Limb (tissue), 2 donors: ENCODE data around the gene NTN3.
A peak's percentile ranks its signal among the peaks of the same experiment; 100 is the strongest.
"Not testable (repeated sequence)": the region's sequence is repeated elsewhere in the genome, so short reads cannot be mapped to it uniquely, and the experiment has no call there.

Experiments used
- DNase-seq, 2 donors: peaks; one replicate each; pipeline ENCODE4 v3.0.0-alpha.2; 2016; ENCODE audit errors: extremely low spot score in 2 of 2

The NTN3 gene

DNA sequence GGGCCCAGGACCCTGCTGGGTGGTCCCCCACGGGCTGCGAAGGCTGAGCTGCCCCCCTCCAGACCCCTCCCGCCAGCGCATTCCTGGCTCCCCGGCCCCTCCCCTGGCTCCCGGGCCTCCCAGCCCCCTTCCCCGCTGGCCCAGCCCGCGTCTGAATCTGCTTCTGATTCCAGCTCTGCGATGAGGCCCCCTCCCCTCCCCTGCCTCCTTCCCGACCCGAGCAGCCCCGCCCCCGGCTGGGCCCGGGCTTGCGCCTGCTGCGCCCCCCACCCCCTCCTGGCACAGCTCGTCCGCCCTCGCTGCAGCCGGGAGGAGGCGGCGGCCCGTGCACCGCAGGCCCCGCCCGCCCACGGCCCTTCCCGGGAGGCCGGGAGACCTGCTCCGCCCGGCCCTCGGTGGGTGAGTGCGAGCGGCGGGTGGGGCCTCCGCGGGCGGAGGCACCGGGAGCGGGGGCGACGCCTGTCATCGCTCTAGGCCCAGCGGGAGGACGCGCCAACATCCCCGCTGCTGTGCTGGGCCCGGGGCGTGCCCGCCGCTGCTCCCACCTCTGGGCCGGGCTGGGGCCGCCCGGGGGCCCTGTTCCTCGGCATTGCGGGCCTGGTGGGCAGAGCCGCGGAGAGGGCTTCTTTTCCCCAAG is at the start of gene NTN3:
Gene NTN3, plus strand, starts transcription at position 282 of the 637 bp plus-strand sequence. CDS start 405 bp downstream, outside the sequence.
- DNase-seq: peak; percentile 86 to 89

DNA sequence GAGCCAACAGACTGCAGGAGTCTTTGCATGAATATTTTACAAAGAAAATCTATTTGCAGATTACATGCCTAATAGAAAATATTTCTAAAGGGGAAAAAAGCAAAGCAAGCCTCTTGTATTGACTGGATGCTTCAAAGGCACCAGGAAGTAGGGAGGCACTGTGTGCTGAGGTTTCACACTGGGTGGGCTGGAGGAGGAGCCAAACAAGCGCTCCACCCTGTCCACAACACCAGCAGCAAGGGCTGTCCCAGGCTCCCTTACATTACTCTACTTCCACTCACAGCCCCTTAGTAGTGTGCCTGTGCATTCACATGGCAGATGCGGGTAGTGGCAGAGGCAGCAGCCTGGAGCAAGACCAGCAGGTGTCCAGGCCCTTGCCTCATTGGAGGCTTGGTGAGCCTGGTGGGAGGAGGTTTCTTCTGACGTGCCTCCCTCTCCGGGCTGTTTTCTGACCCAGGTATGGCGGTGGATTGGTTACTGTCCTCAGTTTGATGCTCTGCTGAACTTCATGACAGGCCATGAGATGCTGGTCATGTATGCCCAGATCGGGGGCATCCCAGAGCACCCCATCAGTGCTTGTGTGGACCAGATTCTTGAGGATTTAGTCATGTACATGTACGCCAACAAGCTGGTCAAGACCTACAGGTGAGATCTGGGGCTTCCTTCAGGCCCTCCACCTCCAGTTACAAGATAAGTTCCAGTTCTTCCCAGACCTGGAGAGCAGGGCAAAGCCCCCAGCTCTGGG is 48.8 kb upstream of the NTN3 start:
- DNase-seq: no peak

DNA sequence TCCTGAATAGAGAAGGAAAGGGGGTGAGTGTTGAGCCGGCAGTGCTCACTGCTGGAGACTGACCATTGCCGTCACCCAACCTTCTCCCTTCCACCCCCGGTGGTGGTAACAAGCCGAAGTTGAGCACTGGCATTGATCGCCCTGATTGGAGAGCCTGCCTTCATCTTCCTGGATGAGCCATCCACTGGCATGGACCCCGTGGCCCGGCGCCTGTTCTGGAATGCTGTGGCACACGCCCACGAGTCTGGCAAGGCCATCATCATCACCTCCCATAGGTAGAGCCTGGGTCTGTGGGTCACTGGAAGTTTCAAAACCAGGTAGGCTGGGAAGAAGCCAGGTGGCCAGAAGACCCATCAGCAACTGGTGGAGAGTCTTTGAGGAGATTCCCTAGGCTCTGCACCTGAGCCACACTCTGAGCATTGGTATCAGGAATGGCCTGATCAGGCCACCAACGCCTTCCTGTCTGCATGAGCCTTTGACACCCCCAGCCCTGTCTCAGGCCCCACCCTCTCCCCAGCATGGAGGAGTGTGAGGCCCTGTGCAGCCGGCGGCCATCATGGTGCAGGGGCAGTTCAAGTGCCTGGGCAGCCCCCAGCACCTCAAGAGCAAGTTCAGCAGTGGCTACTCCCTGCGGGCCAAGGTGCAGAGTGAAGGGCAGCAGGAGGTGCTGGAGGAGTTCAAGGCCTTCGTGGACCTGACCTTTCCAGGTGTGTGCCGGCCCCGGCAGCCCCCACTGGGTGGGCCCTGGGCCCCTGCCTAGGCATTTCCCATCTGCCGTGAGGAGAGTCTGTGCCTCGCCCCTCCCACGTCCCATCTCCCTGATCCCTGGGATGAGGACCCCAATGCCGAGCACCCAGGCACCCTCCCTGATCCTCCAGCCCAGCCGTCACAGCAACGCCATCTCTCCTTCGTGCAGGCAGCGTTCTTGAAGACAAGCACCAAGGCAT is 46.8 kb upstream of the NTN3 start:
- no peak for DNase-seq

DNA sequence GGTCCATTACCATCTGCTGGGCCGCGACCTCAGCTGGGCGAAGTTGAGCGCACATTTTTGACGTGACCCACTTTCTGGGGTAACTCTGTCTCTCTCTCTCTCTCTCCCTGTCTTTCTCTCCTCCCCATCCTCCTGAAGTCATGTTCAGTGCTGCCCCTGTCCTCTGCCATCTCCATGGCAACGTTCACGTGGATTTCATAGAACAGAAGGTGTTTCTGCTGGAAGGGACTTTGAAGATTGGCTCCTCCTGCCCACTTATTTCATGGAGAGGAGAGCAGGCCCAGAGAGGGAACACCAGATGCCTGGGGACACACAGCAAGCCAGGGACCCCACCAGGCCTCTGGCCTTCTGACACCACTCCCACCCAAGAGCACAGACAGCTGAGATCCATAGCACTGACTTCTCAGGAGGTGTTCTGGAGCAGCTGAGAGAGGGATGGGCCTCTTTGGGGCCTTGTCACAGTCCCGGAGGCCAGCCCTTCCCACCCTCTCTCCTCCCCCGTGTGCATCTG is 46.0 kb upstream of the NTN3 start:
- DNase-seq: no peak

DNA sequence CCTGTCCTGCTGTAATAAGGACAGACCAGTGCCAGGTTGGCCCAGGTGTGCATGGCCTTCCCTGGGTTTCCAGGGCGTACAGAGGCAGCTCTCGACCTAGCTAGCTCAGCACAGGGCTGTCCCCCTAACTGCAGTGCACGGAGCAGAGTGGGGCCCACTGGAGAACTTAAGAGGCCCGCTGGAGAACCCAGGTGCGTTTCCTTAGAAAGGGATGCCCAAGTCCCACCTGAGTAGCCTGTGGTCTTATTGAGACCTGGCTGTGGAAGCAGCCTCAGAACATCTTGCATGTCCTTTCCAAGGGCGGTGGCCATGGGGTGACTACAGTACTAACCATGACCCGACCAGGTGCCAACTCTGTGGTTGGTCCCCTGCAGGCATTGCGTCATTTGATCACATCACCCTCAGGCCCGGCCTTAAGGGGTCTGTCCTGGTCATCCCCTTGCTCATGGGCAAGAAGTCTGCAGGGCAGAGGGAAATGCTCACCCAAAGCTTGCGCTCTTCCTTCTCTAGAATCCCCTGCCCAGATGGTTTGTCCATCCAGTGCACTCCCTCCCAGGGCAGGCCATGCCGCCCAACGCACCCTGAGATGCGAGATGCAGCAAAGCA is 45.2 kb upstream of the NTN3 start:
- DNase-seq: no peak

DNA sequence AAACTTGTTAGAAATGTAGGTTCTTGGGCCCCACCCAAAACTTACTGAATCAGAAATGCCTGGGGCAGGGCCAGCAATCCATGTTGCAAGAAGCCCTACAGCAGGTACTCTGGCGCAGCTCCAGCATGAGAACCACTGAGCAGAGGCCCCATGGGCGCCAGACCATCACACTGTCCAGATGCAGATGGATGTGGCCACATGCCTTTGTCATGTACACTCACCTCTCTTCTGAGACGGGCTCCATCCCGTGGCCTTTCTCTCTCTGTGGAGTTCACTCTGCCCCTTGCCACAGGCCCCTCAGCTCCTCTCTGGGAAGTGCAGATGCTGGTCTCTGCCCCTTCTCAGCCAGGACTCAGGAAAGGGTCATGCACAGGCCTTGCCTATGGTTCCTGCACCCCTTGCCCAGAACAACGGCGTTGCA is 44.1 kb upstream of the NTN3 start:
- no peak for DNase-seq

DNA sequence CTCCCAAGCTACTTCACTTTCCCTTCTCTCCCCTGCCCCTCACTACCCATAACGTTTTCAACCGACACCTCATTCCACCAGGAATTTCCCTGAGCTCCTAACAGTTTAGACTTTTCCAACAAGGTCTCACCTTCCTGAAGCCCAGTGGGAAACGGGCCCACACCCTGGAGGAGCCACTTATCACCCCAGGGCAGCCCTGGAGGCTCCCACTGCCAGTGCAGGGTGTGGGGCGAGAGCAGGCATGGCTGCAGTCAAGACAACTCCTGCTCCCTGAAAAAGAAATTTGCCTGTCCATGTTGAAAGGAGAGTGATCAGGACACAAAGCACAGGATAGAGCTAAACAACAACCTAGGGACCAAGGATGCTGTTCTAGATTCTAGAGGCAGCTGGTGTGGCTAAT is 43.6 kb upstream of the NTN3 start:
- no peak for DNase-seq

DNA sequence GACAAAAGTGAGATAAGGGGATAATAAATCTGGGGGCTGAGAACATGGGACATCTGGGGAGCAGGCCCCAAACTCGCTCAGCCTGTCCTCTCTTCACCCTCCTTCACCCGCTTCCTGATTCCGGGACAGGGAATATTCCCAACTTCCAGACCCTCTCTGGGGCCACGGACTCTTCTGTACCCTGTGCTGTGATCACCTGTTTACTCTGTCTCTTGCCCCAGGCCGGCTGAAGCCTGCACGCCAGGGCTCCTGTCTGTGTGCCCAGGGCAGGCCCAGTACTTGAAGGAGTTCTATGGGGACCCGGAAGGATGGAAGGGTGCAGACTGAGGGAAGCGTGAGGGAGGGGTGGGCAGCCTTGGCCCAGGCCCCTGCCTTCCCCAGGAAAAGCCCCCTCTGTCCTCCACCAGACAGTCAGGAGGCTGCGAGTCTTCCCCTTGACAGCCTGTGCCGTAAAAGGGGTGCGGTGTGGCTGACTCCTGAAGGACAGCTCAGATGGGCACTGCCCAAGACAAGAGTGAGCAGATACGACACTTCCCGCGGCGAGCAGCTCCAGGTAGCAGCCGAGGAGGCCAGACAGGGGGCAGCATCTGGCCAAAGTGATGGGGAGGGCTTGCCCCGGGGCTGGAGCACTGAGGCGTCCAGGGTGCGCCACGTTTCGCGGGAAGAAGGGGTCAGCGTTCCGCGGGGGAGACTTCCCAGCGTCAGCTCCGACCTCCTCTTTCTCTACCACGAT is 42.9 kb upstream of the NTN3 start:
- no peak for DNase-seq

DNA sequence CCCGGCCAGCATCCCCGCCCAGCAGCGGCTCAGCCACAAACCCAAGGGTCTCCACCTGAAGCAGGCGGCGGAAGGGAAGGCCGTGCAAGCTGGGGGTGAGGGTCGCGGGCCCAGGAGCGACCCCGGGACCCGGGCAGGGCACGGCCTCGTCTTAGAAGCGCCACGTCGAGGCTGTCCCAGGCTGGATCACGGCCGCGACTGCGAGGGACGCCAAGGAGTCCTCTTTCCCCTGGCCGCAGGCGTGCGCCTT is 42.4 kb upstream of the NTN3 start:
- DNase-seq: no peak

DNA sequence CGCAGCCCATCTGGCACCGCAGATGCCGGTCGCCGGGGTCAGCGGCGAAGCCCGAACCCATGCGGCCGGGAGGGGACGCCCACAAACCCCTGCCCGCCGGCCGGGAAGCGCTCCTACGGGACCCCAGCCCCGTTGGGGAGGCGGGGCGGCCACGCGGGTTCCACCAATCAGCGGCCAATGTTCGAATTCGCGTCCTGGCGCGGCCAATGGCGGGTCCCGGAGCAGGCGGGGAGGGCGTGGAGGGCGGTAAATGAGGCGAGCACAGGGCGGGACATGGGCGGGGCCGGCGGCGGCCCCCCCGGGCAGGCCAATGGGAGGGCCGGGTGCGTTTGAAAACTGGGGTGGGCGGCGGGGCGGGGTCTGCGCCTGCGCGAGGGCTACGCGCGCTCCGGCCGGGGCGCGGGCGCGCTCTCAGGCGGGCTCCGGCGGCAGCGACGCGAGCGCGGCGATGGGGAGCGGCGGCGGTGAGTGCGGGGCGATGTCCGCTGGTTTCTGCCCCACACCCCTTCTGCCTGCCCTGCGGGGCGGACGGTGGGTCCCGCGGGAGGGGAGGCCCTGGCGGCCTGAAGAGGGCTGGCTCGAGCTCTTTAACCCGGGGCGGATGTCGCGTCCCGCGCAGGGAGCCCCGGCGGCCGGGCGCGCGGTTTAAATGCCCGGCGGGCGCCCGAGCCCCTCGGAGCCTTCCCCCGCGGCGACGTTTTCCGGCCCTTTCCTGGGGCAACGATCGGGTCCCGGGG is 41.9 kb upstream of the NTN3 start, which contains the start of gene CCNF:
Gene CCNF, plus strand, starts transcription at position 414 of the 737 bp plus-strand sequence. Its CDS starts 35 bp downstream, at position 449.
- peak; percentile 95 to 99 for DNase-seq

DNA sequence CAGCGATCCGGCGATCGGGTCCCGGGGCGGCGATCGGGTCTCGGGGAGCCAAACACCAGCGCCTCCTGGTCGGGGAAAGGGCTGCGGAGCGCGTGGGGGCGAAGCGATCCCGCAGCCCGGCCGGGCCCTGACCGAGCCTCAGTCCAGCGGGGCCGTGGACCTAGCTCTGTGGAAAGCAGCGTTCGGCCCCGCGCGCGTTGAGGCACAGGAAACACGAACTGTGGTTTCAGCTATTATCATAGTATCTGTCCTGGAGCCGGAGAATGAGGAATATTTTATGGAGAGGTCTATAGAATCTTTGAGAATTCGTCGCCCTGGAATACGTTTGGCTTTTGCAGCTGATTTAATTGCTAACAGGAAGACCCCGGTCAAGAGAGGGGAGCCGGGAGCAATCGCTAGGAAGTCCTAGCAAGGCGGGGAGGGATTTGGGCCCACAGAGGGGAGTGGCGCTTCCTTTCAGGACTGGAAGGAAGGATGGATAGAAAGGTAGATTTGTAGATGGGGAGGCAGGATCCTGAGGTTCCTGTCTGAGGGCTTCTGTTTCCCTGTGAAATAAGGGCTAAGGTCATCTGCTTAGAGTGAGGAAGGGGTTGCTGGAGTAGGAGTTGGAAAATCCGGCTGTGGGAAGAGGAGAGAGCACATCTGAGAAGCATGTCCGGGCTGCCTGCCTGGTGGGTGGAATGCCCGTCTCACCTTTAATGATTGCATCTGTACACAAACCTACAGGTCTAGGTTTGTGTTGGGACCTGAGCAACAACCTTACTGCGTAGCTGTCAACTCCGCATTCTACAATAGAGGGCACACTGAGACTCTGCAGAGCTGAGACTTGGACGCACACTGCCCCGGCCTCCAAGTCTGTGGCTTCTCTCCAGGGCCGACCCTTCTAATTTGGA is 41.1 kb upstream of the NTN3 start:
- DNase-seq: no peak

DNA sequence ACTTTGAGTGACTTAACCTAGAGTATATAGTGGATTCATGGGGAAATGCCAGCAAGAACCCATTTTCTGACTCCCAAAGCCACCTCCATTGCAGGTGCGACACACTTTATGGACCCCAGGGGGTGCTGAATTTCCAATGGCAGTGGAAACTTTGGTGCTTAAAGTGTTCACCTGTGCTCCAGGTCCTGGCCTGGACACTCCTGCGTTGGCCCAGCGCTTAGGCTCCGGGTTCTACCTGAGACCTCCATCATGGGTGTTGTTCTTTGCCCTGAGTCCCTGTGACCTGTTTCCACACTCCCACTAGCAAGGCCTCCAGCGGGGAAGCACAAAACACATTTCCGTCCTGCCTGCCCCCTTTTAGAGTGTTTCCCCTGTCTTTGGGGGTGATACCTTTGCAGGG is 38.8 kb upstream of the NTN3 start:
- no peak for DNase-seq

DNA sequence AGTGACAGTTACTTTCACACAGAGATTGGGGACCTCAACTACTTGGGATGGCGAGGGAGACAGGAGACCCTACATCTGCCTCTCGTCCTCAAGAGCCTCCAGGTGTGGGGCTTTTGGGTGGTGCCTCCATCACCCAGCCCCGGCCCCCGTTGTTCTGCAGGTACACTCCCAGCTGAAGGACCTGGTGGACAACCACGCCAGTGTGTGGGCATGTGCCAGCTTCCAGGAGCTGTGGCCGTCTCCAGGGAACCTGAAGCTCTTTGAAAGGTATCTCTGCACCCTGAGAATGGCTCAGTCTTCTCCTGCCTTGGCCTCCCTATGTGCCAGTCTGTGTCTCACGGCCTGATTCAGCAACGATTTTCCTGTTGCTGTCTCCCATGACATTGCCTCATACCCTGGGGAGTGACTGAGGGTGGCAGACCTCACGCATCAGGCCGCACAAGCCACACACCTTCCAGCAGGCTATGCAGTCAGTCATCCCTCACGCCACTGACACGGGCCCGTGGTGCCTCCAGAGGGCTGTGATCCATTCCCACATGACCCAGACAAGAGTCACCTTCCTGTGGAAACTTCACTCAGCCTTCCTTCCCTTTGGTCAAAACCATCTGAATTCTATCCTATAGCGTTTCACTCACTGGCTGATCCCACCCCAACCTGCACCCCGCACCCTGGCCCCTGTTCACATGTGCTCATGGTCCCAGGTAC is 38.1 kb upstream of the NTN3 start:
- DNase-seq: no peak

DNA sequence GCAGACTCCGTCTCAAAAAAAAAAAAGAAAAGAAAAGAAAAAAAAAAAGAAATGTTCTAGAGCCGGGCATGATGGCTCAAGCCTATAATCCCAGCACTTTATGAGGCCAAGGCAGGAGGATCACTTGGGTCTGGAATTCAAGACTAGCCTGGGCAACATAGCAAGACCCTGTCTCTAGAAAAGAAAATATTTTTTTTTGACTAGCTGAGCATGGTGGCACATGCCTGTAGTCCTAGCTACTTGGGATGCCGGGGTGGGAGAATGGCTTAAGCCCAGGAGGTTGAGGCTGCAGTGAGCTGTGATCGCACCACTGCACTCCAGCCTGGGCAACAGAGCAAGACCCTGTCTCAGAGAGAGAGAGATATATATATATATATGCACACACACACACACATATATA is 35.9 kb upstream of the NTN3 start:
- DNase-seq: not testable (repeated sequence)

DNA sequence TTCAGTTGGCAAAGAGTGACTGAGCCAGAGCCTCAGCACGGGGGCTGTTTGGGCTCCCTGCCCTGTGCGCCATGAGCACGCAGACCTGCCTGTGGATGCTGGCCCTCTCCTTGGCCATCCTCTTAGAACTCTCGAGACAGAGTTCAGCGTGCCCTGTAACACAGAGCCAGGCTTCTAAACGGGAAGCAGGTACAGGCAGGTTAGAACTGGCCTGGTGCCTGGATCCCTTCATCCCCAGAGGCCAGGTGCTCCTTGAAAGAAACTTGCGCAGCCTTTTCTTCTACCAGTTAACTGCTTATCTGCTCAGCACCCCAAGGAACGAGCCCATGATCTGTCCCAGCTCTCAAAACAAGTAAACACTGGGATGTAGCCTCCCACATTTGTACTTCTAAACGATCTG is 35.0 kb upstream of the NTN3 start:
- DNase-seq: no peak

DNA sequence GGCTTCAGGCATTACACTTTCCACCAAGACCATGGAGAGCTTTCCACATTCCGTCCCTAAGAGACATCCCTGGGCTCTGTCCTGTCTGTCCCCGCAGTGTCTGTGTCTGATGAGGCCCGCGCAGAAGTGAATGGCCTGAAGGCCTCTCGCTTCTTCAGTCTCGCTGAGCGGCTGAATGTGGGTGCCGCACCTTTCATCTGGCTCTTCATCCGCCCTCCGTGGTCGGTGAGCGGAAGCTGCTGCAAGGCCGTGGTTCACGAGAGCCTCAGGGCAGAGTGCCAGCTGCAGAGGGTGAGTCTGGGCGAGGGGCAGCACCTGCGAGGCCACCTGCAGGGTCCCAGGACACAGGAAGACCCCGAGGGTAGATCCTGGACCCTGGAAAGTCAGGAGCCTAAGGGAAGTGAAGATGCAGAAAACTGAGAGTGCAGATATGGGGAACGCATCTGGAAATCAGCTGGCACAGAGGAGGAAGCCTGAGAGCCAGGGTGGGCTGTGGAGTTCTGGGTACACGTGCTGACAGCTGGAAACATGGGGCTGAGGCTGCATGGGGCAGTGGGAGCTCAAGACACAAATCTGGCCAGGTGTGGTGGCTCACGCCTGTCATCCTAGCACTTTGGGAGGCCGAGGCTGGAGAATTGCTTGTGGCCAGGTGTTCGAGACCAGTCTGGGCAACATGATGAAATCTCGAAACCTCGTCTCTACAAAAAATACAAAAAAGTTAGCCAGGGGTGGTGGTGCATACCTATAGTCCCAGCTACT is 33.9 kb upstream of the NTN3 start:
- DNase-seq: no peak

DNA sequence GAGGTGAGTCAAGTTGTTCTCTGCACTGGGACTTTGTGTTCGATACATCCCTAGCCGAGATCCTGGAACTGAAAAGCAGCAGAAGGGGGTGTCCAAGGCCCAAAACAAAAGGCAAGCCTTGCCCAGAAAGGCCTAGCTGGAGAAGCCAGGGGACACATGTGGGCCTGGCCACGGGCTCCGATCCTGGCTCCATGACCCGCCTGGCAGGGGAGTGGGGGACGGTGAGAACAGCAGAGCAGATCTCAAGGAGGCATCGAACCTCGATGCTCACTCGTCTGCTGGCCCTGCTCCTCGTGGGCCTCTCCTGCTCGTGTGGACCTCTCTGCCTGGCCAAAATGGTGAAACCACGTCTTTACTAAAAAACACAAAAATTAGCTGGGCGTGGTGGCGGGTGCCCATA is 33.0 kb upstream of the NTN3 start:
- no peak for DNase-seq

DNA sequence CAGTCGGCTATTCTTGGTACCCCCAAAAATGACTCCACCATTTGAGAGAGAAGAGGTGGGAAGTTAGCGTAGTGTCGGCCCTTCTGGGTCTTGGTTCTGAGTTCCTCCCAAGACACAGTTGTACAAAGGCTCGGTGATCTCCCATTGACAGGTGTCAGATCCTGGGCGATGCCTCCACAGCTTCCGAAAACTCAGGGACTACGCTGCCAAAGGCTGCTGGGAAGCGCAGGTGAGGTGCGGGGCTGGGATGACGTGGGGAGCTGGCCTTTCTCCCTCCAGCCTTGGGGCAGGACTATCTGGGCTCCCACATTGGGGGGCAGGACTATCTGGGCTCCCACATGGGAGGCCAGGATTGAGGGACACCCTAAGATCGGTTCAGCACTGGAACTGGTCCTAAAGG is 31.5 kb upstream of the NTN3 start:
- no peak for DNase-seq
